CD14-positive monocyte (primary cell): ENCODE results near the gene SRPRB. TPM values are rescaled to one million over a fixed set of nuclear protein-coding genes. Genes with fewer than 3 reads are reported as not detected.

Source experiments
- DNase-seq, 3 donors: peaks; one replicate each; pipeline ENCODE4 v3.0.0-alpha.2; 2011 to 2022
- H2AFZ ChIP-seq: 2 replicates; pipeline ENCODE4 v1.6.0; 2012; ENCODE audit warnings: mild to moderate bottlenecking, low read depth, low read length, inconsistent platforms; ENCODE audit not compliant: insufficient read depth, poor library complexity, severe bottlenecking
- H3K27ac ChIP-seq, 2 donors: 1 replicate in 1 of 2; 2 replicates in 1 of 2; pipeline ENCODE4 v1.5.1; 2012 to 2013; ENCODE audit warnings: low read length in 2 of 2, control low read depth in 1 of 2, inconsistent platforms in 1 of 2, low read depth in 1 of 2, mild to moderate bottlenecking in 1 of 2
- H3K27me3 ChIP-seq, 2 donors: one replicate each; pipeline versions ENCODE4 v1.6.0 to v1.6.1; 2011 to 2013; ENCODE audit warnings: low read length in 2 of 2; ENCODE audit not compliant: control insufficient read depth in 2 of 2, insufficient read depth in 2 of 2
- H3K36me3 ChIP-seq, 2 donors: replicated peaks in 1 of 2; 1 replicate in 1 of 2; 2 replicates in 1 of 2; pipeline versions ENCODE4 v1.5.1 to v1.6.1; 2012 to 2013; ENCODE audit warnings: low read length in 2 of 2, control low read depth in 1 of 2, inconsistent platforms in 1 of 2, mild to moderate bottlenecking in 1 of 2; ENCODE audit not compliant: insufficient read depth in 2 of 2, control insufficient read depth in 1 of 2
- H3K4me1 ChIP-seq, 2 donors: 1 replicate in 1 of 2; 2 replicates in 1 of 2; pipeline versions ENCODE4 v1.5.1 to v1.6.1; 2012 to 2013; ENCODE audit warnings: low read length in 2 of 2, control low read depth in 1 of 2, inconsistent platforms in 1 of 2, mild to moderate bottlenecking in 1 of 2, moderate library complexity in 1 of 2; ENCODE audit not compliant: insufficient read depth in 2 of 2, control insufficient read depth in 1 of 2
- H3K4me2 ChIP-seq: replicated peaks from 2 replicates; pipeline ENCODE3; 2012; ENCODE audit warnings: low read length, moderate library complexity, mild to moderate bottlenecking; ENCODE audit not compliant: poor library complexity, severe bottlenecking; ENCODE audit errors: extremely low read depth
- H3K4me3 ChIP-seq, 3 experiments: fragments of 200-600 bp in 1 of 3; sonication (generic) in 1 of 3; replicated peaks in 1 of 3; 1 replicate in 2 of 3; 2 replicates in 1 of 3; pipeline ENCODE4 v1.5.1; 2011 to 2013; ENCODE audit warnings: low read length in 3 of 3, mild to moderate bottlenecking in 3 of 3, control low read depth in 2 of 3, low read depth in 2 of 3, inconsistent platforms in 1 of 3, moderate library complexity in 1 of 3
- H3K79me2 ChIP-seq: 2 replicates; pipeline ENCODE4 v1.6.0; 2012; ENCODE audit warnings: mild to moderate bottlenecking, control low read depth, inconsistent platforms, low read length, moderate library complexity; ENCODE audit not compliant: insufficient read depth
- H3K9ac ChIP-seq: 2 replicates; pipeline ENCODE4 v1.6.0; 2017; ENCODE audit warnings: low read length, mild to moderate bottlenecking; ENCODE audit not compliant: insufficient read depth, poor library complexity, severe bottlenecking
- H3K9me3 ChIP-seq, 2 donors: replicated peaks in 1 of 2; 1 replicate in 1 of 2; 2 replicates in 1 of 2; pipeline versions ENCODE4 v1.5.1 to v1.6.1; 2012 to 2013; ENCODE audit warnings: low read length in 2 of 2, control low read depth in 1 of 2; ENCODE audit not compliant: control insufficient read depth in 1 of 2, insufficient read depth in 1 of 2
- H4K20me1 ChIP-seq: 2 replicates; pipeline ENCODE4 v1.6.0; 2012; ENCODE audit warnings: mild to moderate bottlenecking, low read length, control low read depth, moderate library complexity; ENCODE audit not compliant: insufficient read depth
- H3K27ac Mint-ChIP-seq, 7 donors: one replicate each; pipeline ENCODE4 v1.8.0; 2020; ENCODE audit warnings: mild to moderate bottlenecking in 7 of 7, mixed read lengths in 7 of 7, moderate library complexity in 6 of 7, inconsistent platforms in 2 of 7
- H3K27me3 Mint-ChIP-seq, 3 donors: one replicate each; pipeline ENCODE4 v1.8.0; 2021 to 2022; ENCODE audit warnings: low read depth in 3 of 3, mild to moderate bottlenecking in 3 of 3, mixed read lengths in 3 of 3, moderate library complexity in 3 of 3, inconsistent platforms in 1 of 3
- H3K36me3 Mint-ChIP-seq, 2 donors: one replicate each; pipeline ENCODE4 v1.8.0; 2020; ENCODE audit warnings: mixed read lengths in 2 of 2, inconsistent platforms in 1 of 2, mild to moderate bottlenecking in 1 of 2
- H3K4me1 Mint-ChIP-seq: one replicate; pipeline ENCODE4 v1.8.0; 2020; ENCODE audit warnings: mild to moderate bottlenecking, mixed read lengths
- H3K4me3 Mint-ChIP-seq, 2 donors: one replicate each; pipeline ENCODE4 v1.8.0; 2020; ENCODE audit warnings: mild to moderate bottlenecking in 2 of 2, mixed read lengths in 2 of 2, moderate library complexity in 1 of 2
- H3K9me3 Mint-ChIP-seq, 7 donors: one replicate each; pipeline ENCODE4 v1.8.0; 2020 to 2022; ENCODE audit warnings: mixed read lengths in 7 of 7, mild to moderate bottlenecking in 6 of 7, moderate library complexity in 6 of 7, inconsistent platforms in 2 of 7
- WGBS: methylation state at CpG from one replicate; pipeline ENCODE4 v1.1.5; 2013; ENCODE audit warnings: missing lambda C conversion rate; ENCODE audit not compliant: insufficient coverage; 5-methylcytosine and 5-hydroxymethylcytosine counted together
- intact Hi-C, 2 donors: fragments of 100-400 bp; cut with micrococcal nuclease; formaldehyde crosslinking; loops; one replicate each; pipeline versions ENCODE4 v1.15.0 to v1.15.1; 2023
- polyA plus RNA-seq, 3 donors: library from polyadenylated mRNA; depleted of rRNA in 1 of 3; unstranded in 2 of 3; stranded (reverse) in 1 of 3; fragments of 300-500 nt in 2 of 3; fragments of >200 nt in 1 of 3; fragmentation: Illumina TruSeq in 2 of 3; gene quantifications; 1 replicate in 2 of 3; 2 replicates in 1 of 3; pipeline ENCODE4 v1.2.3, GENCODE V29; 2012 to 2021
- TF ChIP-seq, protein P1 (sequence below): fragments of 200-600 bp; IDR thresholded peaks from one replicate; pipeline ENCODE4 v1.8.0; 2022; ENCODE audit warnings: antibody characterized with exemption, mild to moderate bottlenecking

Gene SRPRB
- polyA plus RNA-seq, 3 donors: 6.1 to 30.6 (median 29.9) TPM

DNA sequence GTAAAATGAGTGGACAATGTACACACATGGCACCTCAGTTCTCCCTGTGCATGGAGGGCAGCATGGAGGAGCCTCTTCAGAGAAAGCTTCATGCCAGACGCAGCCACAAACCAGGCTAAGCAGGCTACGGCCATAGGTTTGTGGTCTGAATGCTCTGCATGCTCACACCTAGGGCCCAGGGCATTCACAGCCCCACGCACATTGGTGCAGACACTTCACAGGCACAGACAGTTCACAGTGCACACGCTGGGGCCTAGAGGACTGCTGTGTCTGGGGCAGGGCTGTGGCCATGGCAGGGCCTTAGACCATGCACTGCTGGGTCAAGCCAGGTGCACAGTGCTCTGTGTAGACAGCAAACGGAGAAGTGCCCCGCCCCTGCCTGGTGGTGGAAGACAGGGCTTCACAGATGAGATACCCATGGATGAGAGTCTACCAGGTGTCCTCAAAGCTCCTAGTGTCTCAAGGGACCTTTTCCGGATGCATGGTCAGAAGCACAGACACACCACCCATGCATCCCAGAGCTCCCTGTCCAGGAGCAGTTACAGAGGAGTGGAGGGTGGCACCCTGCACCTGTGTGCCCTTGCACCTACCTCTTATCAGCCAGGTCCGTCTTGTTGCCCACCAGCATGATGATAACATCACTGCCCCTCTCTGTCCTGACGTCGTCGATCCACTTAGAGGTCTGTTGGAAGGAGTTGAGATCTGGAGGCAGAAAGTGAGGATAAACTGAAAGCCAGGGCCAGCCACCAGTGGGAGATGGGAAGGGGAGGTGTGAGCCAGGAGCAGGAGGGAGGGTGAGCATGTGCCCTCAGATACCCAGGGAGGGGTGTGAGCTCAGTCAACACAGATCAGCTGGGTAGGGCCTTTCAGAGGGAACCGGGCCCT is 33.5 kb downstream of the SRPRB start:
- Histone ChIP-seq H2AFZ (no peak overlapping the region), H3K9me3 (no peaks in the 10 kb centered on the region), H3K79me2 (no peaks in the 10 kb centered on the region), H3K36me3 (no peaks in the 10 kb centered on the region), H3K27me3 (no peaks in the 10 kb centered on the region), H3K4me1 (no peaks in the 10 kb centered on the region), H3K4me3 (no peak overlapping the region), H3K9ac (no peak overlapping the region), H3K4me2 (no peak overlapping the region), H4K20me1 (no peaks in the 10 kb centered on the region), H3K27ac (no peak overlapping the region)
- Mint-ChIP-seq H3K36me3 (no peaks in the 10 kb centered on the region), H3K27ac (peak overlapping the region in 3 of 7 donors; percentile 15 to 37 (median 22)), H3K4me1 (no peaks in the 10 kb centered on the region), H3K9me3 (peaks cover 0 to under 1% (median 0%) of the 10 kb centered on the region in 7 donors), H3K4me3 (no peak overlapping the region), H3K27me3 (peaks cover 0 to 2% (median 1%) of the 10 kb centered on the region in 3 donors)
- 92% methylated on average over 9 of the region's 12 CpGs for WGBS
- DNase-seq: no peak
- TF ChIP-seq, protein P1, sequence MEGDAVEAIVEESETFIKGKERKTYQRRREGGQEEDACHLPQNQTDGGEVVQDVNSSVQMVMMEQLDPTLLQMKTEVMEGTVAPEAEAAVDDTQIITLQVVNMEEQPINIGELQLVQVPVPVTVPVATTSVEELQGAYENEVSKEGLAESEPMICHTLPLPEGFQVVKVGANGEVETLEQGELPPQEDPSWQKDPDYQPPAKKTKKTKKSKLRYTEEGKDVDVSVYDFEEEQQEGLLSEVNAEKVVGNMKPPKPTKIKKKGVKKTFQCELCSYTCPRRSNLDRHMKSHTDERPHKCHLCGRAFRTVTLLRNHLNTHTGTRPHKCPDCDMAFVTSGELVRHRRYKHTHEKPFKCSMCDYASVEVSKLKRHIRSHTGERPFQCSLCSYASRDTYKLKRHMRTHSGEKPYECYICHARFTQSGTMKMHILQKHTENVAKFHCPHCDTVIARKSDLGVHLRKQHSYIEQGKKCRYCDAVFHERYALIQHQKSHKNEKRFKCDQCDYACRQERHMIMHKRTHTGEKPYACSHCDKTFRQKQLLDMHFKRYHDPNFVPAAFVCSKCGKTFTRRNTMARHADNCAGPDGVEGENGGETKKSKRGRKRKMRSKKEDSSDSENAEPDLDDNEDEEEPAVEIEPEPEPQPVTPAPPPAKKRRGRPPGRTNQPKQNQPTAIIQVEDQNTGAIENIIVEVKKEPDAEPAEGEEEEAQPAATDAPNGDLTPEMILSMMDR: no peak
- intact Hi-C loops: no loop called here

DNA sequence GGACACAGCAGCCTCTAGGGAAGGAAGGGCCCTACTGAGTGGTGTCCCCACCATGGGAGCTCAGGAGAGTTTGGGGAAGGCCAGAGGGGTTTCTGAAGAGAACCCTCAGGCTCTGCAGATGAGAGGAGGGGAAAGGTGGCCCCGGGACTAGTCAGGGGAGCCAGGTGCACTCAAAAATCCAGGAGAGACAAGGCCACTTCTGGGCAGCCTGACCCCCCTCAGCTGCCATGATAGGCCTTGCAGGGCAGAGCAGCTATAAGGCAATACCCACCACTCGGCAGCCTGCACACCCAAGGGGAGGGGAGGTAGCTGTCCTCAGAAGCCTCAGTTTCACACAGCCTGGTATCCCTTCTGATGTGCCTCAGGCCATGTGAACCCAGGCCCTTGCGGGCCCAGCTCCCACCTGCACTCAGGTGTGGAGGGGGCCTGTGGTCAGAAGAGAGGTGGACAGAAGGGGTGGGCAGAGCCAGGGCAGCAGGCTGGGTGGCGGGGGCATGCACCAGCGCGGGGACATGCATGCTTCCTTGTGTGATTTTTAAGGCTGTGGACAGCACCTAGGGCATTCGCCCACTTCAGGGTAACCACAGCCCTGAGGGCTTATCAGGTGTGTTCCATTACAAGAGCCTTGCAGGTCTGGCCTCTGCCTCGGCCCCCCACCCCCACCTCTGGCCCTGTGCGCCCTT is 34.6 kb downstream of the SRPRB start:
- TF ChIP-seq, protein P1: no peak
- Histone ChIP-seq H3K4me2 (no peak overlapping the region), H3K27me3 (no peaks in the 10 kb centered on the region), H3K4me3 (no peak overlapping the region), H3K9me3 (no peaks in the 10 kb centered on the region), H3K4me1 (no peaks in the 10 kb centered on the region), H3K27ac (no peak overlapping the region), H3K79me2 (no peaks in the 10 kb centered on the region), H4K20me1 (no peaks in the 10 kb centered on the region), H3K9ac (no peak overlapping the region), H2AFZ (no peak overlapping the region), H3K36me3 (no peaks in the 10 kb centered on the region)
- WGBS: 96% methylated on average over 8 of the region's 9 CpGs
- no peaks in the 10 kb centered on the region for H3K36me3 Mint-ChIP-seq
- no peak for DNase-seq
- peaks cover 0 to 6% (median 2%) of the 10 kb centered on the region in 7 donors for H3K9me3 Mint-ChIP-seq
- no peak overlapping the region for H3K27ac Mint-ChIP-seq
- H3K4me1 Mint-ChIP-seq: no peaks in the 10 kb centered on the region
- H3K4me3 Mint-ChIP-seq: no peak overlapping the region
- peaks cover 1 to 4% (median 2%) of the 10 kb centered on the region in 3 donors for H3K27me3 Mint-ChIP-seq
- intact Hi-C loops: no loop called here
